GM10266 (cell line): ENCODE data around the gene TPST2.

Source experiments
- DNase-seq: peaks from one replicate; pipeline ENCODE4 v3.0.0; 2012; ENCODE audit errors: extremely low spot score
- CTCF ChIP-seq: IDR thresholded peaks from 2 replicates; pipeline ENCODE4 v1.5.1; 2012; ENCODE audit warnings: mild to moderate bottlenecking, low read depth; ENCODE audit not compliant: control insufficient read depth, insufficient read depth; ENCODE audit errors: missing control alignments

Gene TPST2

GRCh38 chr22:26629988-26630761 lies 40.2 kb upstream of the TPST2 start:
- TF ChIP-seq CTCF = no peak
- no peak for DNase-seq

- DNase-seq = no peak
- no peak for TF ChIP-seq CTCF
Observed at GRCh38 chr22:26624803-26625202, 34.9 kb upstream of the TPST2 start.

- no peak for DNase-seq
- no peak for TF ChIP-seq CTCF
Observed at GRCh38 chr22:26623984-26624383, 34.1 kb upstream of the TPST2 start.

GRCh38 chr22:26621663-26622062 lies 31.7 kb upstream of the TPST2 start, which contains the start of gene CRYBA4:
Gene CRYBA4, plus strand, starts transcription at chr22:26621963. Its CDS starts 634 bp downstream, at chr22:26622597.
- no peak for TF ChIP-seq CTCF
- no peak for DNase-seq

GRCh38 chr22:26620197-26620596 lies 30.3 kb upstream of the TPST2 start:
- no peak for TF ChIP-seq CTCF
- DNase-seq = no peak

GRCh38 chr22:26619510-26619909 lies 29.6 kb upstream of the TPST2 start:
- no peak for DNase-seq
- TF ChIP-seq CTCF = no peak

GRCh38 chr22:26618455-26618854 lies 28.5 kb upstream of the TPST2 start:
- DNase-seq = no peak
- TF ChIP-seq CTCF = no peak
